Muscle of back (tissue), 13 donors: Measurements from ENCODE around the gene LRRN4CL. TPM values are rescaled to one million over a fixed set of nuclear protein-coding genes. Genes with fewer than 3 reads are reported as not detected.
"Not testable (repeated sequence)": the region's sequence is repeated elsewhere in the genome, so short reads cannot be mapped to it uniquely, and the experiment has no call there.

Experiments
- DNase-seq, 3 donors: peaks; one replicate each; pipeline versions ENCODE4 v3.0.0 to v3.0.0-alpha.2; 2013
- long read RNA-seq, 9 donors: transcript quantifications; one replicate each; lab custom pipeline, GENCODE V29; 2026
- polyA plus RNA-seq, 10 donors: library from polyadenylated mRNA; unstranded; fragments of 120-200 nt; gene quantifications; one replicate each; pipeline ENCODE4 v1.2.1, GENCODE V29; 2013; ENCODE audit not compliant: insufficient read length in 10 of 10

Gene LRRN4CL
- polyA plus RNA-seq, result 10 to 100 TPM; 12.8 to 31.1 (median 20.4) TPM
- long read RNA-seq, donor 1, transcript LRRN4CL-201 (2 exons, 2,585 nt), result major isoform, 6 of 12 reads
- long read RNA-seq, donor 1, partial matches to known transcripts, result 6 of 12 reads
- long read RNA-seq, donor 1, other reads (novel, unspliced or antisense), result 0 of 12 reads
- long read RNA-seq, donor 2, transcript LRRN4CL-201 (2 exons, 2,585 nt), result major isoform, 5 of 5 reads
- long read RNA-seq, donor 2, partial matches to known transcripts, result 0 of 5 reads
- long read RNA-seq, donor 2, other reads (novel, unspliced or antisense), result 0 of 5 reads
- long read RNA-seq, donor 3, result 0 reads
- long read RNA-seq, donor 4, transcript LRRN4CL-201 (2 exons, 2,585 nt), result major isoform, 5 of 5 reads
- long read RNA-seq, donor 4, partial matches to known transcripts, result 0 of 5 reads
- long read RNA-seq, donor 4, other reads (novel, unspliced or antisense), result 0 of 5 reads
- long read RNA-seq, donor 5, transcript LRRN4CL-201 (2 exons, 2,585 nt), result major isoform, 5 of 5 reads
- long read RNA-seq, donor 5, partial matches to known transcripts, result 0 of 5 reads
- long read RNA-seq, donor 5, other reads (novel, unspliced or antisense), result 0 of 5 reads
- long read RNA-seq, donor 6, transcript LRRN4CL-201 (2 exons, 2,585 nt), result major isoform, 7 of 7 reads
- long read RNA-seq, donor 6, partial matches to known transcripts, result 0 of 7 reads
- long read RNA-seq, donor 6, other reads (novel, unspliced or antisense), result 0 of 7 reads
- long read RNA-seq, donor 7, partial matches to known transcripts, result 0 of 4 reads
- long read RNA-seq, donor 7, other reads (novel, unspliced or antisense), result 0 of 4 reads
- long read RNA-seq, donor 8, transcript LRRN4CL-201 (2 exons, 2,585 nt), result major isoform, 6 of 12 reads
- long read RNA-seq, donor 8, partial matches to known transcripts, result 6 of 12 reads
- long read RNA-seq, donor 8, other reads (novel, unspliced or antisense), result 0 of 12 reads
- long read RNA-seq, donor 9, result 0 reads

GRCh38 chr11:62689421-62690183 lies at the start of gene LRRN4CL:
LRRN4CL (minus strand) TSS chr11:62689530; CDS start chr11:62688508, 1,022 bp downstream.
- peak; percentile 91 to 96 (median 92) for DNase-seq

- DNase-seq, result no peak
Measured at GRCh38 chr11:62737196-62737595, 47.9 kb upstream of the LRRN4CL start.

GRCh38 chr11:62732830-62733229 lies 43.5 kb upstream of the LRRN4CL start:
- no peak for DNase-seq

GRCh38 chr11:62730076-62730475 lies 40.7 kb upstream of the LRRN4CL start:
- DNase-seq, result not testable (repeated sequence)

- DNase-seq, result peak; percentile 90 to 96 (median 91)
Measured at GRCh38 chr11:62728171-62728988, 39.0 kb upstream of the LRRN4CL start, which contains the start of gene TTC9C. TTC9C (plus strand) TSS chr11:62728486; CDS start chr11:62728849, 363 bp downstream.

- peak; percentile 96 to 99 (median 99) for DNase-seq
Measured at GRCh38 chr11:62727872-62728170, 38.5 kb upstream of the LRRN4CL start.

- DNase-seq, result peak; percentile 100
Measured at GRCh38 chr11:62727165-62727871, 38.0 kb upstream of the LRRN4CL start, which contains the start of gene HNRNPUL2. HNRNPUL2 (minus strand) TSS chr11:62727457; CDS start chr11:62727156, 301 bp downstream.

GRCh38 chr11:62726915-62727164 lies 37.5 kb upstream of the LRRN4CL start:
- DNase-seq, result no peak

- no peak for DNase-seq
Measured at GRCh38 chr11:62726156-62726914, 37.0 kb upstream of the LRRN4CL start.

- DNase-seq, result no peak
Measured at GRCh38 chr11:62725646-62726045, 36.3 kb upstream of the LRRN4CL start.

- DNase-seq, result no peak
Measured at GRCh38 chr11:62724171-62724570, 34.8 kb upstream of the LRRN4CL start.

GRCh38 chr11:62721994-62722393 lies 32.7 kb upstream of the LRRN4CL start:
- no peak for DNase-seq

- no peak for DNase-seq
Measured at GRCh38 chr11:62719302-62719978, 30.1 kb upstream of the LRRN4CL start.

- DNase-seq, result no peak
Measured at GRCh38 chr11:62716816-62717215, 27.5 kb upstream of the LRRN4CL start.

- no peak for DNase-seq
Measured at GRCh38 chr11:62716206-62716605, 26.9 kb upstream of the LRRN4CL start.

GRCh38 chr11:62715150-62716130 lies 26.1 kb upstream of the LRRN4CL start:
- no peak for DNase-seq

- no peak for DNase-seq
Measured at GRCh38 chr11:62713343-62713742, 24.0 kb upstream of the LRRN4CL start.

- DNase-seq, result no peak
Measured at GRCh38 chr11:62712861-62713260, 23.5 kb upstream of the LRRN4CL start.
